OCI-LY7 (cell line): Measurements from ENCODE around the gene NACAD. TPM values are rescaled to one million over a fixed set of nuclear protein-coding genes. Genes with fewer than 3 reads are reported as not detected.

ENCODE experiments used
- BruUV-seq: library from RNA; stranded (reverse); fragments of 400-500 nt; replicated peaks from 2 replicates; lab custom pipeline; 2021; lab: Mats Ljungman, UMichigan
- CTCF ChIA-PET: fragments of 300-600 bp; sonication (Branson Sonifier 250); formaldehyde crosslinking; loops from one replicate; lab custom pipeline; 2022; ENCODE audit warnings: antibody characterized with exemption; ENCODE audit not compliant: unreplicated experiment; lab: Charles Lee
- POLR2A ChIA-PET: fragments of 300-600 bp; sonication (Branson Sonifier 250); formaldehyde crosslinking; loops from one replicate; lab custom pipeline; 2022; ENCODE audit warnings: antibody characterized with exemption; lab: Charles Lee
- DNase-seq: peaks from one replicate; pipeline ENCODE4 v3.0.0-alpha.2; 2015; ENCODE audit warnings: low spot score
- H2AFZ ChIP-seq: fragments of 200-600 bp; sonication (generic), shearing (Covaris generic); 2 replicates; pipeline ENCODE4 v1.6.1; 2014; ENCODE audit warnings: mild to moderate bottlenecking, antibody characterized with exemption, low read length, moderate library complexity
- H3K27ac ChIP-seq: fragments of 200-600 bp; sonication (generic); 2 replicates; pipeline ENCODE4 v1.5.1; 2014; ENCODE audit warnings: mixed run types, low read depth, mild to moderate bottlenecking, moderate library complexity, low read length, inconsistent platforms; ENCODE audit not compliant: poor library complexity, severe bottlenecking
- H3K36me3 ChIP-seq: fragments of 200-600 bp; sonication (generic); 2 replicates; pipeline ENCODE4 v1.6.1; 2014; ENCODE audit warnings: mild to moderate bottlenecking, antibody characterized with exemption, low read length, moderate library complexity, mixed read lengths; ENCODE audit not compliant: insufficient read depth
- H3K4me1 ChIP-seq: fragments of 200-600 bp; sonication (generic); 2 replicates; pipeline ENCODE4 v1.5.1; 2014; ENCODE audit warnings: mild to moderate bottlenecking, low read length; ENCODE audit not compliant: insufficient read depth, poor library complexity, severe bottlenecking
- H3K4me2 ChIP-seq: fragments of 200-600 bp; sonication (generic); 2 replicates; pipeline ENCODE4 v1.6.1; 2014; ENCODE audit warnings: mild to moderate bottlenecking, low read length
- H3K4me3 ChIP-seq: fragments of 200-600 bp; sonication (generic); 2 replicates; pipeline ENCODE4 v1.5.1; 2014; ENCODE audit warnings: mild to moderate bottlenecking, low read depth, low read length; ENCODE audit not compliant: poor library complexity, severe bottlenecking
- H3K79me2 ChIP-seq: fragments of 200-600 bp; sonication (generic); 2 replicates; pipeline ENCODE4 v1.6.1; 2016; ENCODE audit warnings: low read depth, mild to moderate bottlenecking, low read length, moderate library complexity, mixed read lengths; ENCODE audit not compliant: insufficient read depth
- H3K9me2 ChIP-seq: fragments of 200-600 bp; sonication (generic); 2 replicates; pipeline ENCODE4 v1.6.1; 2016; ENCODE audit warnings: mild to moderate bottlenecking, low read length, mixed read lengths; ENCODE audit not compliant: insufficient read depth
- H3K9me3 ChIP-seq: fragments of 200-600 bp; sonication (generic); 2 replicates; pipeline ENCODE4 v1.6.1; 2014; ENCODE audit warnings: mild to moderate bottlenecking, mixed run types, low read length, mixed read lengths
- H4K20me1 ChIP-seq: fragments of 200-600 bp; sonication (generic); 2 replicates; pipeline ENCODE4 v1.6.1; 2014; ENCODE audit warnings: mild to moderate bottlenecking, antibody characterized with exemption, low read length, moderate library complexity, mixed read lengths; ENCODE audit not compliant: insufficient read depth
- EZH2phosphoT487 ChIP-seq: fragments of 200-600 bp; sonication (generic); IDR thresholded peaks from 2 replicates; pipeline ENCODE4 v1.6.1; 2018; ENCODE audit warnings: low read depth, borderline replicate concordance, mild to moderate bottlenecking, mixed run types, antibody characterized with exemption, low read length, moderate library complexity, mixed read lengths
- intact Hi-C: fragments of 100-400 bp; cut with micrococcal nuclease; formaldehyde crosslinking; loops from one replicate; pipeline ENCODE4 v1.10.0; 2022; ENCODE audit not compliant: unreplicated experiment
- total RNA-seq, 2 experiments: library from RNA; depleted of rRNA in 1 of 2; stranded (reverse); fragments of >200 nt in 1 of 2; shearing (Covaris generic) in 1 of 2; gene quantifications; 2 replicates each; pipeline ENCODE4 v1.2.3, GENCODE V29; 2014 to 2022
- TF ChIP-seq, protein P1 (sequence below): fragments of 200-600 bp; sonication (generic); conservative IDR thresholded peaks from 2 replicates; pipeline ENCODE4 v1.5.1; 2014; ENCODE audit warnings: mild to moderate bottlenecking, antibody characterized with exemption, low read length, moderate library complexity, mixed read lengths

Gene NACAD
- total RNA-seq, 2 experiments from 2014 or later = not detected

DNA sequence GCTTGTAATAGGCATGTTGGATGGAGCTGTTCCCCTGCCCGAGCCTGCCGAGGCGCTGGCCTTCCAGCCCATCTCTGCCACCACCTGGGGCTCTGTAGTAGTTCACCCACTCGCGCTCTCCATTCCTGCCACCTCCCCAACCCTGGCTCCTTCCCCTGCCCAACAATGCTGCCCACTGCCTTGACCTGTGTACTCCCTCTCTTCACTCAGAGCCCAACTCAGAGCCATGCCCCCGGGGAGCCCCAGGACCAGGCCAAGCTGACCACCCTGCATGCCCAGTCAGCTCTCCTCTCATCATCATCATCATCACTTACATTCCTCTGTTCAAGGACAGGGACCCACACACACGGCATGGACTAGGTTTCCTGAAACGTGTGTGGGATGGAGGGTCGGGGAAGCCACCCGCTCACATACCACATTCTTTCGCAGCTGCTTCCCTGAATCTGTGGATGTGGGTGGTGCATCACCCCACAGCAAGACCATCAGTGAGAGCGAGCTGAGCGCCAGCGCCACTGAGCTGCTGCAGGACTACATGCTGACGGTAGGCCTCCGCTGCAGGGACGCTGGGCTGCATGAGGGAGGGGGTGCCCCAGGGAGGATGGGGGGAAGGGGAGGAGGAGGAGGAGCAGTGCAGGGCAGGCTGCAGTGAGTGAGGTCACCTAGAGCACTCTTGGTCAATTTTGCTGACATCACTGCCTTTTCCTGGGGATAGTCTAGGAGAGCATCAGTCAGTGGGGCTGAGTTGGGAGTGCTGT is 15.6 kb downstream of the NACAD start:
- Histone ChIP-seq H3K79me2 (no peaks in the 10 kb centered on the region), H3K9me2 (no peaks in the 10 kb centered on the region), H4K20me1 (no peaks in the 10 kb centered on the region), H2AFZ (no peak overlapping the region), H3K9me3 (no peaks in the 10 kb centered on the region), H3K4me2 (no peak overlapping the region), H3K36me3 (peaks cover 97% of the 10 kb centered on the region), H3K4me1 (no peaks in the 10 kb centered on the region), H3K4me3 (no peak overlapping the region), H3K27ac (no peak overlapping the region)
- no TSS peak for BruUV-seq
- intact Hi-C loops = no loop called here
- DNase-seq = no peak
- ChIA-PET CTCF (interaction anchor here (1.6 kb wide), 1 partner anchor 101 kb away, joined by 5 read pairs; no protein-coding TSS in a partner anchor), POLR2A (no interaction called here)
- TF ChIP-seq, protein P1, sequence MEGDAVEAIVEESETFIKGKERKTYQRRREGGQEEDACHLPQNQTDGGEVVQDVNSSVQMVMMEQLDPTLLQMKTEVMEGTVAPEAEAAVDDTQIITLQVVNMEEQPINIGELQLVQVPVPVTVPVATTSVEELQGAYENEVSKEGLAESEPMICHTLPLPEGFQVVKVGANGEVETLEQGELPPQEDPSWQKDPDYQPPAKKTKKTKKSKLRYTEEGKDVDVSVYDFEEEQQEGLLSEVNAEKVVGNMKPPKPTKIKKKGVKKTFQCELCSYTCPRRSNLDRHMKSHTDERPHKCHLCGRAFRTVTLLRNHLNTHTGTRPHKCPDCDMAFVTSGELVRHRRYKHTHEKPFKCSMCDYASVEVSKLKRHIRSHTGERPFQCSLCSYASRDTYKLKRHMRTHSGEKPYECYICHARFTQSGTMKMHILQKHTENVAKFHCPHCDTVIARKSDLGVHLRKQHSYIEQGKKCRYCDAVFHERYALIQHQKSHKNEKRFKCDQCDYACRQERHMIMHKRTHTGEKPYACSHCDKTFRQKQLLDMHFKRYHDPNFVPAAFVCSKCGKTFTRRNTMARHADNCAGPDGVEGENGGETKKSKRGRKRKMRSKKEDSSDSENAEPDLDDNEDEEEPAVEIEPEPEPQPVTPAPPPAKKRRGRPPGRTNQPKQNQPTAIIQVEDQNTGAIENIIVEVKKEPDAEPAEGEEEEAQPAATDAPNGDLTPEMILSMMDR = 0 out of 2 replicates have a peak, but pooled peaks have one; percentile 11
- TF ChIP-seq EZH2phosphoT487 = no peak

DNA sequence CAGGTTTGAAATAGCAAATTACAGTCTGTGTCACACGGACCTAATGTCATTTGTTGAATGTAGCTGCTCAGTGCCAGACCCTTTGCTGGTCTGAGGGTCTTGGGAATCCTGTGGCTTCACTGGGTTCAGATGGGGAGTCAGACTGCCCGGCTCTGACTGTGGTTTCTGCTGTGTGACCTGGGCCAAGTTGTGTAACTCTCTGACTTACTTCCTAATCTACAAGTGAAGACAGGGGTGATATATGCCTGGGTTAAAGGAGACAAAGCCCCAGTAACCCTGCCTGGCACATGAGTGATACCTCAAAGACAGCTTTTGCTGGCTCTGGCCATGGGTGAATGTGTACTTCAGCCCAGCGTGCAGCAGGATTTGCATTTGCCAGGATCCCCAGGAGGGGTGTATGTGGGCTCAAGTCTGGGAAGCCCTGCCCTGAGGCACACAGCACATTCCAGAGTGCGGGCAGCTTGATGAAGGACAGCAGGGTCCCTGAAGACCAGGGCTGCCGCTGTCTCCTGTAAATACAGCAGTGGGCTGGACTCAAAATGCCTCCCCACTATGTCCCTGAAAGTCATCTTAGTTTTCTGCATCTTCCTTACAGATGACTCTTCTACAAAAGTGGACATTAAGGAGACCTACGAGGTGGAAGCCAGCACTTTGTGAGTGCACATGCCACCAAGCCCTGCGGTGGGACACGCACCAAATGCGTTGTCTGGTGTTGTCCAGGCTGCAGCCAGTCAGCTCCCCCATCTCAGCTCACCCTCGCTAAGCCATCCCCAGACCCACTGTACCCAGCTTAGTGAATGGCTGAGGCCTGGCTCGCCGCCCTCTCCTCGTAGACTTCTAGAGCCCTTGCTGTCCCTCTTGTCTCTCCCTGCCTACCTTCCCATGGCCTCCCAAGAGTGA is 16.4 kb downstream of the NACAD start:
- no peak overlapping the region for H3K27ac ChIP-seq
- H3K9me3 ChIP-seq = no peaks in the 10 kb centered on the region
- POLR2A ChIA-PET = interaction anchor here (0.7 kb wide), 1 partner anchor 76 kb away, joined by 3 read pairs; no protein-coding TSS in a partner anchor
- no peak overlapping the region for H2AFZ ChIP-seq
- H3K79me2 ChIP-seq = no peaks in the 10 kb centered on the region
- H4K20me1 ChIP-seq = no peaks in the 10 kb centered on the region
- H3K4me1 ChIP-seq = no peaks in the 10 kb centered on the region
- no peak overlapping the region for H3K4me3 ChIP-seq
- no peak overlapping the region for H3K4me2 ChIP-seq
- no peaks in the 10 kb centered on the region for H3K9me2 ChIP-seq
- BruUV-seq = no TSS peak
- TF ChIP-seq, protein P1 = no peak
- TF ChIP-seq EZH2phosphoT487 = no peak
- DNase-seq = no peak
- CTCF ChIA-PET = interaction anchor here (1.6 kb wide), 1 partner anchor 100 kb away, joined by 5 read pairs; no protein-coding TSS in a partner anchor
- intact Hi-C loops = no loop called here
- peaks cover 98% of the 10 kb centered on the region for H3K36me3 ChIP-seq
